Effector CD8-positive, alpha-beta T cell (primary cell): Measurements from ENCODE around the gene CCDC137.

Source experiments
- DNase-seq: peaks from one replicate; lab custom pipeline; 2025; lab: John Stamatoyannopoulos, UW

The CCDC137 gene

DNA sequence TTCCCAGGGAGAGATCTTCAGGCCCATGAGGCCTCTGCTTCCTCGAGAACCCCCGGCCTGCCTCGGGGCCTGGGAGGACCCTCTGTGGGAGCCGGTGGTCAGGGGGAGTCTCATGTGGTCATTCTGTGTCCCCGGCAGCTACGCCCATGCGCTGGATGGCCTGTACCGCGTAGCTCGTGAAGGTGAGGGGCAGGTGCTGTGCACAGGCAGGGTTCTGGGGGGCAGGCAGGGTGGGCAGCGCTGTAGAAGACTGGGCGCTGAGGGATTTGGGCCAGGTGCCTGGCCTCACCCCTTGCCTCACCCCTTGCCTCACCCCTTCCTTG is 50.1 kb downstream of the CCDC137 start:
- no peak for DNase-seq

DNA sequence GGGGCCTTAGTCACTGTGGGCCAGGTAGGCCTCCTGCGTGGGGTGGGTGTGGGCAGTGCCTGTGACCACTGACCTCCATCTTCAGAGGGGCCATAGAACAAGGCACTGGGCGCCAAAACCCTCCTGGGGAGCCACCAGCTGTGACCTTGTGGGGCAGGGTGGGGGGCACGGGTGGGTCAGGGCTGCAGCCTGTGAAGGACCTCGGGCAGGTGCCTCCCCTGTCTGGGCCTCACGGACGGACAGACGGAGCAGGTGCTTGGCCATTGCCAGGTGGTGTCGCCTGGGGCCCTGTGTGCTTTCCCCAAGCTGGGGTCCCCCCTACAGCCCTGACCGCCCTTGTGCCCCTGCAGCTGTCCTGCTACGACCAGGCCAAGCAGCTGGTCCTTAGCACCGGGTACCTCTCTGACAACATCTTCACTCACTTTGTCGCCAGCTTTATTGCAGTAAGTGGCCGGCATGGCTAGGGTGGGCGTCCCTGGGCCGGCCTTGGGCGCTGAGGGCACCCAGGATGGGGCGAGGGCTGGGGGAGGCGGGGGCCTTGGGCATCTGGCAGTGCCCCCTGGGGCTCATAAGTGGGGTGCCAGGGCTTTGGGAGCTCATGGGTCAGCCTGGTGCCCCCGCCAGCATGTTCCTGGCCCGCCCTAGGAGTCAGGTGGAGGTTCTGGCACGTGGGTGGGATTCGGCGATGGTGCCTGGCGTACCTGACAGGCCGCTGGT is 50.7 kb downstream of the CCDC137 start:
- DNase-seq, result no peak

- DNase-seq, result no peak
Observed at GRCh38 chr17:81717766-81718089, 51.2 kb downstream of the CCDC137 start.

GRCh38 chr17:81719410-81720266 is 53.1 kb downstream of the CCDC137 start:
- DNase-seq, result no peak

GRCh38 chr17:81720267-81721071 is 53.9 kb downstream of the CCDC137 start:
- DNase-seq, result no peak

DNA sequence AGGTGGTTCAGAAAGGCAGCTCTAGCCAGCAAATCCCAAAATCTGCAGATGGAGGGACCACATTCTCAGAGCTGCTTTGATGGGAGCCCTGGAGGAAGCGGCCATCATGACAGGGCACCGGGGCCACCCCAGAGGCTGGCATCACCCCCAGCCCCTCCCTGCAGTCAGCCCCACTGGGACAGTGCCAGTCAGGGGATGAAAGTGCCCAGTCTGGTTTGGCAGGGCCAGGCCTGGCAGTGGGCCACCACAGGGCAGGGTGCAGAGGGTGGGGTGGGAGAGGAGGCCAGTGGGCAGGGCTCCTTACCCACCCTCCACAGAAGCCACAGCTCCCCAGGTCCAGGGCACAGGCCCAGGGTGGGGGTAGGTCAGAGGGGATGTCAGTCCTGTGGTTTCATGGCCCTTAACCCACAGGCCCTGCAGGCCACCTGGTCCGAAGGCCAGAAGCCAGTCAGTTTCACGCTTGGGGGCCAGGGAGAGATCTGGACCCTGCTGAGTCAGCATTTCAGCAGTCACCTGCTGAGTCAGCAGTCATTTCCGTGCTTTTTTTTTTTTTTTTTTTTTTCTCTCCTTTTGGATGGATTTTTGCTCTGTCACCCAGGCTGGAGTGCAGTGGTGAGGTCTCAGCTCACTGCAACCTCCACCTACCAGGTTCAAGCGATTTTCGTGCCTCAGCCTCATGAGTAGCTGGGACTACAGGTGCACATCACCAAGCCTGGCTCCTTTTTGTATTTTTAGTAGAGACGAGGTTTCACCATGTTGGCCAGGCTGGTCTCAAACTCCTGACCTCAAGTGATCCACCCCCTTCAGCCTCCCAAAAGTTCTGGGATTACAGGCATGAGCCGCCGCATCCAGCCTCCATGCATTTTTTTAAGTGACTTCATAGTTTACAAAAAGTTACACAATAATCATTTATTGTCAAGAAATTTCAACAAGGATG is 55.9 kb downstream of the CCDC137 start:
- DNase-seq, result no peak
